Measurements from ENCODE around the gene CDH2. TPM values are rescaled to one million over a fixed set of nuclear protein-coding genes. Genes with fewer than 3 reads are reported as not detected.

CDH2 gene
- total RNA-seq, 1 donor from 2014 or later: 370 TPM

DNA sequence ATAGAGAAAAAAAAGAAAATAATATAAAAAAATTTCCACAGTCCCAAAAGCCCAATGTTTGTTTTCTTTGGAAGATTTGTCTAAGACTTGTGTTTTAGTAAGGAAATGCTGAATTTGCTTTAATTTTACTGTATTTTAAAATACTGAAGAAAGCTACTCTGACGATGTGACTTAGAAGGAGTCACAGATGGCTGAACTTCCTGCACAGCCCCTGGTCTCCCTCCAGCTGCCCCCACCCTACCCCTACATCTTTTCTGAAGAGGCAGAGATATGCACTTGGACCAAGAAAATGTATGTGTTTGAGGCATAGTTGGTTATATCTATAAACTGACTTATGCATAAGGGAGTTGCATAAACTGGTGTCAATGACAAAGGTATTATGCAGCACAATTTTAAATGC lies 172.3 kb downstream of the CDH2 start:
- no peak for TF ChIP-seq CTCF (IDR thresholded peaks at IDR 0.05; ENCODE audit: borderline replicate concordance)
- H3K9me3 ChIP-seq (replicated peaks): no peaks in the 10 kb centered on the region
- DNase-seq: no peak
- no peak overlapping the region for H3K4me3 ChIP-seq
- H3K27ac ChIP-seq (replicated peaks): peak overlapping the region; percentile 68
- no peaks in the 10 kb centered on the region for H3K27me3 ChIP-seq (ENCODE audit: low read depth)
- H3K4me1 ChIP-seq: peaks cover 39% of the 10 kb centered on the region
- intact Hi-C loops (cut with micrococcal nuclease): loop anchor here (10.0 kb wide), 1 partner anchor 60 kb away; no protein-coding TSS in a partner anchor
- H3K36me3 ChIP-seq: peaks cover 13% of the 10 kb centered on the region

GRCh38 chr18:28003451-28003850 lies 173.5 kb downstream of the CDH2 start:
- no peaks in the 10 kb centered on the region for H3K27me3 ChIP-seq (ENCODE audit: low read depth)
- peaks cover 39% of the 10 kb centered on the region for H3K4me1 ChIP-seq
- intact Hi-C loops (cut with micrococcal nuclease): loop anchor here (10.0 kb wide), 1 partner anchor 61 kb away; no protein-coding TSS in a partner anchor
- no peak overlapping the region for H3K4me3 ChIP-seq
- no peak for DNase-seq
- no peak for TF ChIP-seq CTCF (IDR thresholded peaks at IDR 0.05; ENCODE audit: borderline replicate concordance)
- no peaks in the 10 kb centered on the region for H3K9me3 ChIP-seq (replicated peaks)
- peak overlapping the region; percentile 68 for H3K27ac ChIP-seq (replicated peaks)
- H3K36me3 ChIP-seq: peaks cover 13% of the 10 kb centered on the region

DNA sequence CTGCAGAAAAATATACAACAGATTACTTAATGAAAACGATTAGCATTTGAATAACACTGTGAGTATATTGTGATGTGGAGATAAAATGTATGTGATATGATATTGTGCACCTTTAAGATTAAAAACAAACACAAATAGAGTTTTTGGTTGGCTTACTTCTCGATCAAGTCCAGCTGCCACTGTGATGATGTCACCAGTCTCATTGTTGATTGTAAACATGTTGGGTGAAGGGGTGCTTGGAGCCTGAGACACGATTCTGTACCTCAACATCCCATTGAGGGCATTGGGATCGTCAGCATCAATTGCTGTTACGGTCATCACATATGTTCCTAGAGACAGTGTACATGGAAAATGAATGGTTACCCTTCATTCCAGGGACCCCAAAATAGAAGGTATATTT lies 174.1 kb downstream of the CDH2 start:
- peak overlapping the region; percentile 68 for H3K27ac ChIP-seq (replicated peaks)
- TF ChIP-seq CTCF (IDR thresholded peaks at IDR 0.05; ENCODE audit: borderline replicate concordance): no peak
- no peak overlapping the region for H3K4me3 ChIP-seq
- no peaks in the 10 kb centered on the region for H3K27me3 ChIP-seq (ENCODE audit: low read depth)
- H3K4me1 ChIP-seq: peaks cover 38% of the 10 kb centered on the region
- H3K36me3 ChIP-seq: peaks cover 13% of the 10 kb centered on the region
- H3K9me3 ChIP-seq (replicated peaks): no peaks in the 10 kb centered on the region
- no peak for DNase-seq
- intact Hi-C loops (cut with micrococcal nuclease): loop anchor here (10.0 kb wide), 1 partner anchor 62 kb away; no protein-coding TSS in a partner anchor

GRCh38 chr18:27996801-27997272 lies 180.1 kb downstream of the CDH2 start:
- Histone ChIP-seq H3K4me3 (no peak overlapping the region), H3K4me1 (peaks cover 33% of the 10 kb centered on the region), H3K27me3 (ENCODE audit: low read depth) (no peaks in the 10 kb centered on the region), H3K9me3 (replicated peaks) (no peaks in the 10 kb centered on the region), H3K27ac (replicated peaks) (peak overlapping the region; percentile 37), H3K36me3 (peaks cover 9% of the 10 kb centered on the region)
- intact Hi-C loops (cut with micrococcal nuclease): no loop called here
- TF ChIP-seq CTCF (IDR thresholded peaks at IDR 0.05; ENCODE audit: borderline replicate concordance): no peak
- DNase-seq: no peak

DNA sequence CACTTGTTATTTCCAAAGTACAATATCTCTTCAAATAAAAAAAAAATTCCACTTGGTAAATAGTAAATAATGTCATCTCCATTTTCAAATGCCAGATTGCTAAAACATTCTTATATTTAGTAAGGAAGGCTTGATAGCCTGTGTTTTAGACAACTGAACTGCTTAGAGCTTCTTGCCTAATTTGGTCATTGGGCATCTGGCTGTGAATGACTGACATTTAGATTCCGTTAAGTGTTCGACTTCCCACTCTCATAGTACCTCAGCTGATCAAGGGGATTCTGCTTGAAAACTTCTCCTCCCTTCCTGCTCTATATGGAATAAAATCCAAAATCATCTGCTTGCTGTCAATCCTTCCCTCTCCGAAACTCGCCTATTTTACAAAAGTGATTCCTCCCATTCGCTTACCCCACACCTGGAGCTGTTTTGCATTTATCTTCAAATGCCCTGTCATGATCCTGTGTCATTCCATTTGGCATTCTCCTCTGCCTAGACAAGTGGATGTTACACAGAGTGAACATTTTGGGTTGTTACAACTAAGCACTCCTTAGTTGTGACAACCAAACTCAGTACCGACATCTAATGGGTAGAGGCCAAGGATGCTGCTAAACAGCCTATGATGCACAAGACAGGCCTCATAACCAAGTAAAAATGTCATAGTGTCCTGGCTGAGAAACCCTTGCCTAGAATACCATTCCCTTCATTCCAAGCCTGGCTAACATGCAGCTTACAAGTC lies 181.0 kb downstream of the CDH2 start:
- intact Hi-C loops (cut with micrococcal nuclease): no loop called here
- H3K9me3 ChIP-seq (replicated peaks): no peaks in the 10 kb centered on the region
- peaks cover 9% of the 10 kb centered on the region for H3K36me3 ChIP-seq
- TF ChIP-seq CTCF (IDR thresholded peaks at IDR 0.05; ENCODE audit: borderline replicate concordance): no peak
- H3K27ac ChIP-seq (replicated peaks): peak overlapping the region; percentile 37
- DNase-seq: no peak
- H3K4me3 ChIP-seq: no peak overlapping the region
- H3K27me3 ChIP-seq (ENCODE audit: low read depth): no peaks in the 10 kb centered on the region
- H3K4me1 ChIP-seq: peaks cover 33% of the 10 kb centered on the region
